NK-92 (cell line): ENCODE measurements around the gene VWCE.

Experiments
- DNase-seq: peaks from one replicate; lab custom pipeline; 2025; ENCODE audit not compliant: unreplicated experiment; lab: John Stamatoyannopoulos, UW

VWCE gene

DNA sequence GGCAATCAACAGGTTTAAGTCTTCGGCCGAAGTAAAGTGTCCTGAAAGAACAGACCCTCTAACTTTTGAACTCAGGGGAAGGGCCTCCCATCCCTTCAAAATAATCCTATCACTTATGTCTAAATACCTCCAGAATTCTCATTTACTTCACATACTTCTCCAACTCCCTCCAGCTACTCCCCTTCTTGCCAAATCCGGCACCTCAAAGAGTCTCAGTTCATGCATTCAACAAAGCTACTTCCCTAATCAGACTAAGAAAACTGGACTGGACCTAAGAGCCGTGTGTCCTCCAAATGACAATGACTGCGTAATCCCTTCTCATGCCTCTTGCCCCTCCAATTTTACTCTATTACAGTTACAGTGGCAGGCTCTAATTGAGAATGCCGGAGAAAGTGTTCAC is 36.5 kb upstream of the VWCE start:
- DNase-seq = no peak

DNA sequence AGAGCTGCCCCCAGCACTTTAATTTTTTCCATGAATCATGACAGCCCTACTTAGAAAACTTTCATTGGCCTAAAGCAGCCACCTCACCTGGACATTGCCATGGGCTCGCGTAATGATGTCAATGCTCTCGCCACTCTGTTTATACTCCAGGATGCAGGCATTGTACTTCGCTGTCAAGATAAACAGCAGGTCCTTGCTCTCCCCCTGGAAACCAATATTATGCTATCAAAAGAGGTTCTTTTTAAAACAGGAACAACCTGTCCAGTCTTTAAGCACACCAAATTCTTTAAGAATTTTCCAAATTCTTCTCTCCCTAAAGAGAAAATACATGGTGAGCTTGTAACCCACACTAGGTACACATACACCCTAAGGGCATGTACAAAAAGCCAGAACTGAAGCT is 34.8 kb upstream of the VWCE start:
- no peak for DNase-seq

DNA sequence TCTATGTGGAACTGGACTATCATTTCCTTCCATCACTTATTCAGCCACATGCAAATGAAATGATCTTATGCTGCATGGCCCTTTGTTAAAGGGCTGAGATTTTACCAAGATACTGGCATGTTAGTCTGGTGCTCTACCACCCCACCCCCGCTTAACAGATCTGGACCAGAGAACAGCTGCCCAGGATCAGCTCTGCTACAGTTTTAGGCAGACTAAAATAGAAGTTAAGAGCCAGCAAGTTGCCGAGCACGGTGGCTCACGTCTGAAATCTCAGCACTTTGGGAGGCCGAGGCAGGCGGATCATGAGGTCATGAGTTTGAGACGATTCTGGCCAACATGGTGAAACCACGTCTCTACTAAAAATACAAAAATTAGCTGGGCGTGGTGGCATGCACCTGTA is 33.2 kb upstream of the VWCE start:
- no peak for DNase-seq

DNA sequence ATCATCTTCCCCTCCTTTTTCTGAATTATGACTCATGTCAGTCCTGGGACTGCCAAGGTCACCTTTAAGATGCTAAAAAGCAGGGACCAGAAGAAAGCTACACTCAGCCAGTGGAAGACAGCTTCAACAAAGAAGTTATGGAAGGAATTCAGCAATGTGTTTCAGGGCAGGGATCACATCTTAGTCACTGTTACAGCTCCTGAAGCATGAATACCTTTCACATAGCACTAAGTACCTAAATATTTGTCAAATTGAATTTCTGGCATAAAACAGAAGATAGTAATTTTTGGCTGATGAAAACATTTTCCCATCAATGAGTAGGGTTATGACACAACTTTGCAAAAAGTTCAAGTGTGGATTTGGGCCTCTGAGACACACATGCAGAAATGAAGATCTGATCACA is 32.6 kb upstream of the VWCE start:
- DNase-seq = no peak

DNA sequence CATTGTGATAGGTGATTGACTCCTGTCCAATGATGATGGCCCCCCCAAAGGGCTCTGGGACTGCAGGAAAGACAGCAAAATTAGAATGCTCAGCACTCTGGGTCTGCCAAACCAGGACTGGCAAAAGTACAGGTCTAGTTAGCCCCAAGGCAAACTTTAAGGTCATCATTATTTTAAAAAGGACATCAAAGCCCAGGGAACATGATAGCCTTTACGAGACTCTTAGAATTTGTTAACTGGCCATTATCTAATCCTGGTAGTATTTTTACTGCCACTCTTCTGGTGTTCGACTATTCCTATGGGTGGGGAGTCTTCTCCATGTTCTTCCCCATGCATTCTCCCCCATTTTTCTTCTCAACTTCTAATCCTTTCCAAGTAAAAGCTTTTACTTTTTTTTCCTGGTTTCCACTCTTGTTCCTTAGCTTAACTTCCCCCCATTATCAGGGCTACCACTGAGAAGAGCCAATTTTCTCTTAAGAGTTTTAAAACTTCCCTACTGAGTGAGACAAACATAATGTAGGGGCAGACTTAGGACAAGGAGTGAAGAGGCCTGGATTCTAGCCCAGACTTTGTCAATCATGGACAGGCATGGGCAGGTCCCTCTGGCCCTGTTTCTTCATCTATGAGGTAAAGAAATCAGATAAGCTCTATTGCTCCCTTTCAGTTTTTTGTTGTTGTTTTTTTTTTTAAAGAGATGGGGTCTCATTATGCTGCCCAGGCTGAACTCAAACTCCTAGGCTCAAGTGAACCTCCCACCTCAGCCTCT is 30.7 kb upstream of the VWCE start:
- DNase-seq = no peak

DNA sequence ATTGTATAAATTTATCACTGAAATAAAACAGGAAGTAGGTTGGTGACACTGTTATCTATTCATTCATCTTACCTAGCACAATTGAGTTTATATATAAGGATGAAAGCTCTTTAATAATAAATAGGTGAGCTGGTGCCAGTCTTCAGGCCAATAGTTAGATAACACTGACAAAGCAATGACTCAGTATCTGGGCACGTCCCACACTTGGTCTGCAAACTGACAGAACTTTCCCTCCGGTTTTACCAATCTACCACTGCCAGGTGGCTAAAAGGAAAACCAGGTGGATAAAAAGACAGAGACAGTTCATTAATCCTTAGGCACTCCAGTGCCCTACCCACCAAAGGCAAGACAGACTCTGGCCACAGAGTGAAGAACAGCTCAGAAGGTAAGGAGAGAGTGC is 20.1 kb upstream of the VWCE start:
- DNase-seq = no peak

DNA sequence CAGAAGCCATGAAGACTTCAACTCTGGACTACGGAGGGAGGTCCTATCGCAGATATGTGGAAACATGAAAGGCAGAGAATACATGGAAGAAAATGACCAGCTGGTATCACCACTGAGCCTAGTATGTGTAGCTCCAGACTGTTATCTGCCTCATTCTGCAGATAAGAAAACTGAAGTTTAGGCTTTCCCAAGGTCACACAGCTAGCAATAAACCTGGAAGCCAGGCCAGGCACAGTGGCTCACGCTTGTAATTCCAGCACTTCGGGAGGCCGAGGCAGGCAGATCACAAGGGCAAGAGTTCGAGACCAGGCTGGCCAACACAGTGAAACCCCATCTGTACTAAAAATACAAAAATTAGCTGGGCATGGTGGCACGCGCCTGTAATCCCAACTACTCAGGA is 15.6 kb upstream of the VWCE start:
- no peak for DNase-seq

DNA sequence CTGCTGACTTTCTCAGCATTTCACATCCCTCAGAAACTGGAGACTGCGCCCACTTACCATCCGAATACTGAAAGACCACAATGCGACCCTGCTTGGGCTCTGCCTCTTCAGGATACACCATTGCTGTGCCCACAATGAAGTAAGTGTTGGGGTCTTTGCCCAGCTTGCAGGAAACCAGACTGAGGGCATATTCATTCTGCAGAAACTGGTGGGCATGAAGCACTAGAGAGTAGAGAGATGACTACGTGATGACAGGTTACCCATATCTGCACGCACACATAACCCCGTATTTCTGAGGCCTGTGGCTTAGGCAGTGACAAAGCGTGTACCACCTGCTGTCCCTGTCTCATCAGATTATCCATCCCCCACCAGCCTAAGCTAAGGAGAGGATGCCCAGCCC is 14.6 kb upstream of the VWCE start:
- DNase-seq = no peak

DNA sequence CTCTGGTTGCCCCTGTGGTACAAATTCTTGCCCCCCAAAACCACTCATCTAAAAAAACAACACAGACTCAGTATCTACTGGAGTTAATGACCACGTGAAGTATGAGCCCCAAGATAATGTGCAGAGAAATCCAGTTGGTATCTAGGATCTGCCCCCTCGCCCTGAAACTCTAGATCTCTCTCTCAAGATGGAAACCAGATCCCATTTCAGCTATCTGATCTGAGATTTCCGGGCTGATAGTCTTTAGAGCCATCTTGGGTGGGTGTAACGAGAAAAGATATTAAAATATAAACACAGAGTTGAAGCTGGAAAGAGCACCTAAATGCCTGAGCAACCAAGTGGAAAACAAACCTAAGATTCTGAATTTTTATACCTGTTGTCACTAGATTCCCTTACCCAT is 14.0 kb upstream of the VWCE start:
- no peak for DNase-seq

DNA sequence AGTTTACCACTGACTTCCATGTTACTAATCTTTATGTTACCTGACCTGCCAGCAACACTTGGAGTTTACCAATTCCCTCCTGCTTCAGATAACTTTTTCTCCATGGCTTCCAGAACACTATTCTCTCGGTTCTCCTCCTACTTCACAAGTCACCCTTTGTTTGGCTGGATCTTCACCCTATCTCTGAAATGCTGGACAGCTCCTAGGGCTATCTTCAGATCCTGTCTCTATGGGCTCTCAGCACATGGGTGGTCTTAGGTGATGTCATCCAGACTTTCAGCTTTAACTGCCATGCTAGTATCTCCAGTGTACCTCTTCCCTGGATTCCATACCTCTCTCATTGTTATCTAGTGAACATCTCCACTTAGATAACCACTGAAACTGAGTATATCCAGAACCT is 12.2 kb upstream of the VWCE start:
- DNase-seq = no peak

DNA sequence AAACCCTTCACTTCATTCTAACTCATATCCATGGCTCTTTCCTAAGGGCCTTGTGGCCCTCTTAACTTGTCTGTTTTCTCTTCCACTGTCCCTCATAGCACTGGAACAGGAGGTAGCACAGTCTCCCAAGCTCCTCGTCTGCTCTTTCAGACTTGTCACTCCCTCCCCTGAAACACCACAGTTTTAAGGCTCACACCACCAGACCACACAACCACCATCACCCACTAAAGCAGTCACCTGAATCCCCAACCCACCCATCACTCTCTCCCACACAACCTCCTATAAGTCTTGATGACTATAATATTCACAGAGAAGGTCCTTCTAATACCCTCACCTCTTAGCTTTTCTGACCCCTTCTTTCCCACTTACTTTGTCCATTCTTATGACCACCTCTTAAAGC is 11.1 kb upstream of the VWCE start:
- no peak for DNase-seq

DNA sequence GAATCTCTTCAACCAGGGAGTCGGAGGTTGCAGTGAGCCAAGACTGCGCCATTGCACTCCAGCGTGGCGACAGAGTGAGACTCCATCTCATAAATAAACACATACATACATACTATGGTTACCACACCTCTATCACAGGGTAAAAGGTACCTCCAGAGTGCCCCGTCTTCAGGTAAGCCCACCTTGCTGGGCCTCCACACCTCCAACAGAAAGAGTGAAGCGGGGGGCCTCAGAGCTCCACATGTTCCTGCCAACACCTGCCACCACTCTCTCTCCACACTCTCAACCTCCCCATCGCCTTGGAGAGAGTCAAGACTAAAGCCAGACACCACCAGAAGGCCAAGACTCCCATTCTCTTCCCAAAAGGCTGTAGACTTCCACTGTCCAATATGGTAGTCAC is 10.3 kb upstream of the VWCE start:
- DNase-seq = no peak

DNA sequence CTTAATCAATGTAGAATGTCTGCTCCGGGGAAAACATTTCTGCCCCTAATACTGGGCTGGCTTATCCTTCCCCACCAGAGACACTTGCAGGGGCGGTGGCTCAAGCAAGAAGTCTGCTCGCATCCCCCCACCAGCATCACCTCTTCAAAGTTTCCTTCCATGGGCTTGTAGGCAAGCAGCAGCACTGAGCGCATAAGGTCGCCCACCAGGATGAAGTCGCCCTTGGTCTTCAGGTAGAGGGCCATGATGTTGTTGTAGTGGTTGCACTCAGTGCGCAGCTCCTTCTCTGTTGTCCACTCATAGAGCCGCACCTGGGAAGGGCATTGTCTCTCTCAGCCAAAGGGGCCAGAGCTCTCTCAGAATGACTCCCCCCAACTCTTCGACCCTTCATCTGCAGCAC is 8.6 kb upstream of the VWCE start:
- DNase-seq = no peak

DNA sequence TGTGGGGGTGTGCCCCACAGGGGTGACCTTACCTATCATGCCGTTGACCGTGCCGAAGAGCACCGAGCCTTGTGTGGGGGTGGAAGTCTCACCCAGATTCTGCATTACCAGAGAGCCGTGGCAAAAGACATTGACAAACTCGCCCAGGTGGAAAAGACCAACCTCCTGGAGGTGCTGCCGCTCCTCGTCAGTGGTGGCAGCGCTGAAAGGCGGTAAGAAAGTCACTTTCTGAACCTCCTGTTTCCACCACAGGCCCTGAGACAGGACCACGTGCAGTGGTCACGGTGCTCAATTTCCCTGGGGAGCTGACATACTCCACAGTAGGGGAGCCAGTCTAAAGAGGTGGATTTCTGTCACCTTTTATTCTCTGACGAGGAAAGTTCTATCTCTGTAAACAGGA is 7.4 kb upstream of the VWCE start:
- no peak for DNase-seq

DNA sequence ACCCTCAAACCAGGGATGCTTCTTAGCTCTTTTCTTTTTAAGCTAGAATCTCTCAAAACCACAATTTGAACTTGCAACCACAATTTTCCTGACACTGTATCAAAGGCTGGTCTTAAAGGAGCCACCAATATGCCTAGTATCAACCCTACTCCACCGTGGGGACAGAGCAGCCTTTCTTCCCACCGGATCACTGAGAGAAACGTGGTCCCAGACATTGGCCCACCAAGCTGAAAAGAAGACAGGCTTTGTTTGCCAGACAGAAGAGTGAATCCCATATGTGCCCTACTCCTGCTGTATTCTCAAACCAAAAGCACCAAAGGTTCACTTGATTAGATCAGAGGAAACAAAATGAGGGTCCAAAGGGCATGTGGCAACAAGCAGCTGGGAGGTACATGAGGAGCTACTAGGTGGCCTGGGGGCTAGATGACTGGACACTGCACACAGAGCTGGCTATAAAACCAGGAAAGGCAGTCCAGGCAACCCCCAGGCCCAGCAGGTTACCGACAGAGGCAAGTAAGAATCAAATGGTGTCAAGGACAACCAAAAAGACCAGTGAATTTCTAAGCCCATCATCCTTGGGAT is 3.6 kb upstream of the VWCE start:
- DNase-seq = no peak

DNA sequence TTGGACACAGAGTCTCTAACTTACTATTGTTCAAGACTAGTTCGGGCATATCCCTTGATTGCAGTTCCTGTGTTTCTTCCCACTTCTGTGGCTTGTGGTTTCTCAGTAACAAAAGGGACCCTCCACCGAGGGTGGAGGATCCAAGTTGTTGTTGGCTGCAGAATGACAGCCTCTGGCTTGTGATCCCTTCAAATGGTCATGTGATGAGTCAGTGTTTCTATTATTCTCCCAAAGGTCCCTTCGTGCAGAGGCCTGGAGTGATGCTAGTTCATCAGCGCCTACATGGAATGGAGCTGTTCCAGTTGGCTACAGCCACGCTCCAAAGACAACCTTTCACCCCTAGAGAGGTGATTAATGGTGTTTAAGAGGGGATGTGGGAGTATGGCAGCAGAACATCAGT is 2.6 kb upstream of the VWCE start:
- no peak for DNase-seq

DNA sequence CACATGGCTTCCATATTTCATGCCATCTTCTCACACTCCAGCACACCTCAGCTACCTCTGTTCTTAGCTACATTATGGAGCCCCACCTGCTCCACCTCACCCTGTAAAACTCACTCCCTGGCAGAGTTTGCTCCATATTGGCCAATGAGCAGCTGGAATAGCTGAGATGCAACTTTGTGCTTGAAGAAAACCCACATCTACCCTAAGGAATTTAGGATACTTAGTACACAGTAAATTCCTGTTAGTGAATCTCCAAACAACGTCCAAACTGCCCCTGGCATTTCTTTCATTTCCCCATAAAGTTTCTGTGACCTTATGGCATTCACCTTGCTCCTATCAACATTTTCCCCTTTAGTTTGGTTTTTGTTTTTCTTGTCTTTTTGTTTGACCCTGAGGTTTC is 2.2 kb upstream of the VWCE start:
- DNase-seq = no peak

DNA sequence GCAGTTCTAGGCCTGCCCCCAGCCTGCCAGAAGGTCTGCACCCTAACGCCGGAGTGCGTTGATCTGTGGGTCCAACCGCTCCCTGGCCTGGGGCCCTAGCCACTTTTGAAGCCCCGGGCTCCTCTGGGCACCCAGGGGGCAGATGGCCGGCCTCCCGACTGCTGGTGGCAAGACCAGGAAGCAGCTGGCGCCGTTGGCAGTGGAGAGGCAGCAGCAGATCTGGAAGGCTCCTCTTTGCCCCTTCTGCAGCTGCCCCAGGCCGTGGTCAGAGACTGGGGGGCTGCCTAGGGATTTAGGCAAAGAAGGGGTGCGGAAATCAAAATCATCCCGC is 445 bp upstream of the VWCE start:
- DNase-seq = no peak

DNA sequence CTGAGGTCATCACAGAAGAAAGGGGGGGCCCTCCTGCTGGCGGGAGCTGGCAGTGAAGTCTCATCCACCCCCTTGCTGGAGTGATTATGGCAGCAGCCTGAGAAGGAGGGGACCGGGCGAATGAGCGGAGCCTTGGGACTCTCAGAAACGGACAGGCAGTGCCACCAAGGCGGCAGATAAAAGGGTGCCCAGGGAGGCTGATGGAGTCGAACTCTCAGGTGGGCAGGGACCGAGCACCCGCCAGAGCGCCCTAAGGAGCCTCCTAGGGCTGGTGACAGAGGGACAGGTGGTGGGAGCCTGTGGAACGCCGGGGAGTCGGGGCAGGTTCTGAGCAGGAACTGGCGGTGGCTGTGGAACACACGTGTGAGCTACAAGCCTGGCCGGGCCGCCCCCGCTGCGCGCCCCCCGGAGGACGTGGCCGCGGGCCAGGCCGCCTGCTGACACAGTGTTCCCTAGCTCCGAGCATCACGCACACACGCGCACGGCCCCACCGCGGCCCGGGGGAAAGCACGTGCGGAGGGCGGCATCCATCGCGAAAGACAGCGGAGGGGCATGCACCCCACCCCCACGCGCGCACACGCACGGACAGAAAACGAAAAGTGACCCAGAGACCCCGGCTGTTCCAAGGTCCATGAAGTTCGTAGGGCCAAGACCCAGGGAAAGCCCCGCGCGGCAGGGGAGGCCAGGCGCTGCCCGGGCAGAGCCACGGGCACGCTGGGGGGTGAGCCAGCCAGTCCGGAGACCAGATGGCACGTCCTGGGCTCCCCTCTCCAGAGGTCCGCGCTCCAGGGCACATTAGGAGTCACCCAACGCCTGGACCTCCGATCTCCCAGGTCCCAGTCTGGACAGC is 1.0 kb downstream of the VWCE start:
- DNase-seq = no peak

DNA sequence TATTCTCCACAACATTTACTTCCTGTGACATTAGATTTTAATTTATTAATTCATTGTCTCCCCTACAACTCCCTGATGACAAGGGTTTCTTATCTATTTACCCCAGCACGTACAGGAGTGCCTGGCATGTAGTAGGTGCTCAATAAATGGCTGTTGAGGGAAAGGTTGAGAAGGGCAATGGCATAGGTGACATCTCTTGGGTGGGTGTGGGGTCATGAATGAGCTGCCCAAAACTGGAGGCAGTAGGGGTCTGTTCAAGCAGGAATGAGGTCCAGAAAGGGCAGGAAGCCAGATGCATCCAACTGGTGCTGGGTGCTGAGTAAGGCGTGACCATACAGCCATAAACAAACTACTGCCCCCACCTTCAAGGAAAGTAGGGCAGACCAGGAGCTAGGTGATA is 2.8 kb downstream of the VWCE start:
- DNase-seq = no peak

DNA sequence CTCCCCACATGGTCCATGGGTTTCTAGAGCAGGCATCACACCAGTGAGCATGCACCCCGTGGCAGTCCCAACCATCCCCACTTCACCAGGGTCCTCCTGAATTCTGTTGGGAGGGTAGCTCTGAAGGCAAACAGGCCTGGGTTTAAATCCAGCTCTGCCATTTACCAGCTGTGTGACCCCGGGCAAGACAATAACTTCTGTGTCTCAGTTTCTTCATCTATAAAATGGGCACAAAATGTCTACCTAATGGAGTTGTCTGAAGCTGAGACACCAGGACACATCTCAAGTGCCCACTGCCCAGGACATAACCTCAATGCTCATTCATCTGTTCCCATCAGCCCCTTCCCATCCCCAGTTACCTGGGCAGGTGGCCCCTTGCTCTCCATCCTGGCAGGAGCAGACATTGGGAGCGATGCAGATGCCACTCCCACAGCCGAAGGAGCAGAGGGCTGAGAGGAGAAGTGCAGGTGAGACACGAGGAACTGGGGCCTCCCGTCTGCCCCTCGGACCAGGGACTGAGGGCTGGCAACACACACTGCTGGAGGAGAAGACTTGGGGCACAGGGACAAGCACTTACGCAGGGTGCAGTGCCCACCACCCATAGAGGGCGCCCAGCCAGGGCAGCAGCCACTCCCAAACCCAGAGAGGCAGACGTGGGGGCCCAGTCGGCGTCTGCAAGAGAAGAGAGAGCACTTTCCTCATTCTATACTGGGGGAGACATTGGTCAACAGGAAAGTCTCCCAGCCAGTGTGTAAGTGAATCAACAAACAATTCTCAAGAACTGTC is 4.0 kb downstream of the VWCE start:
- no peak for DNase-seq
